HFF-Myc (cell line): ENCODE measurements around the gene EYA2.

Experiments used
- DNase-seq: peaks from one replicate; pipeline ENCODE4 v3.0.0-alpha.2; 2011; ENCODE audit warnings: low read depth; ENCODE audit errors: extremely low read depth
- H3K4me3 ChIP-seq: replicated peaks from 2 replicates; pipeline ENCODE4 v1.5.1; 2011; ENCODE audit warnings: low read depth, mild to moderate bottlenecking, control low read depth, low read length
- CTCF ChIP-seq: IDR thresholded peaks from 2 replicates; pipeline ENCODE4 v1.5.1; 2012; ENCODE audit warnings: mild to moderate bottlenecking, low read depth, low read length, control low read depth; ENCODE audit errors: missing control alignments

The EYA2 gene

GRCh38 chr20:47090835-47091234 is 196.2 kb downstream of the EYA2 start:
- TF ChIP-seq CTCF = no peak
- no peak overlapping the region for H3K4me3 ChIP-seq
- DNase-seq = no peak

- no peak for TF ChIP-seq CTCF
- H3K4me3 ChIP-seq = no peak overlapping the region
- DNase-seq = no peak
These were observed 198.8 kb downstream of the EYA2 start for GRCh38 chr20:47093320-47093966.

- no peak for TF ChIP-seq CTCF
These were observed 201.0 kb downstream of the EYA2 start for GRCh38 chr20:47095690-47096089.

GRCh38 chr20:47097691-47098622 is 203.3 kb downstream of the EYA2 start:
- no peak for TF ChIP-seq CTCF
- no peak overlapping the region for H3K4me3 ChIP-seq
- no peak for DNase-seq

More at GRCh38 chr20:47095690-47096089, 201.0 kb downstream of the EYA2 start:
- H3K4me3 ChIP-seq = no peak overlapping the region
- DNase-seq = no peak

- TF ChIP-seq CTCF = no peak
- no peak overlapping the region for H3K4me3 ChIP-seq
- no peak for DNase-seq
These were observed 204.4 kb downstream of the EYA2 start for GRCh38 chr20:47099093-47099492.

GRCh38 chr20:47099825-47100441 is 205.3 kb downstream of the EYA2 start:
- TF ChIP-seq CTCF = no peak
- no peak for DNase-seq
- no peak overlapping the region for H3K4me3 ChIP-seq
